CD4-positive, alpha-beta T cell treated with Interleukin-17A for 1 hour (primary cell): ENCODE measurements around the gene BTC.
"Not testable (repeated sequence)": the region's sequence is repeated elsewhere in the genome, so short reads cannot be mapped to it uniquely, and the experiment has no call there.

Source experiments
- DNase-seq: peaks from one replicate; pipeline ENCODE4 v3.0.0-alpha.2; 2020

BTC gene, protein sequence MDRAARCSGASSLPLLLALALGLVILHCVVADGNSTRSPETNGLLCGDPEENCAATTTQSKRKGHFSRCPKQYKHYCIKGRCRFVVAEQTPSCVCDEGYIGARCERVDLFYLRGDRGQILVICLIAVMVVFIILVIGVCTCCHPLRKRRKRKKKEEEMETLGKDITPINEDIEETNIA

DNA sequence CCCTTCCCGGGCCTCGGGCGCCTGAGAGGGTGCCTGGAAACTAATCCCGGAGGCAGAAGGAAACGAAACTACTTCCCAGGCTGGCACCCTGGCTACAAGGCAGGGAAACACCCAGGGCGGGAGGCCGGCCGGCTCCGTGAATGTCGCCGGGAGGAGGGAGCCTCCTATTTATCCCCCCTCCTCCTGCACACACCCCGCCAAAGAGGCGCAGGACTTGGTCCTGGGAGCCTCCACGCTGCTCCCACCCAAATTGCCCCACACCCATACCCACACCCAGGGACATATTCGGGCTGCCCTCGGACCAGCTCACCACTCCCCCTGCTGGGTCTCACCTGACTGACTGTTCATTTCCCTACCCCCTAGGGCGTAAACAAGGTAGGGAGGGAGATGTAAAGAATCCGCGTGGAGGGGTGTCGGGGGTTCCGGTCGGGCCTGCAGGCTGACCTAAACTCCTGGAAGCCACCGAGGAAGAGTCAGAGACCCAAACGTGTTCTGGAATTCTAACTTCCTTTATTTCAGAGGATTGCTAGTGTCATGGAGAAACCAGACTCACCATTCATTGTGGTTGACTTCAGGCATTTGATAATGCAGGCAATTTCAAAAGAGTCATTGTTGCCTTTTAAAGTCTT lies at the start of gene BTC:
Gene BTC (minus strand): TSS at position 142 of the 629 bp plus-strand sequence. CDS start 198 bp downstream, outside the sequence.
- no peak for DNase-seq

DNA sequence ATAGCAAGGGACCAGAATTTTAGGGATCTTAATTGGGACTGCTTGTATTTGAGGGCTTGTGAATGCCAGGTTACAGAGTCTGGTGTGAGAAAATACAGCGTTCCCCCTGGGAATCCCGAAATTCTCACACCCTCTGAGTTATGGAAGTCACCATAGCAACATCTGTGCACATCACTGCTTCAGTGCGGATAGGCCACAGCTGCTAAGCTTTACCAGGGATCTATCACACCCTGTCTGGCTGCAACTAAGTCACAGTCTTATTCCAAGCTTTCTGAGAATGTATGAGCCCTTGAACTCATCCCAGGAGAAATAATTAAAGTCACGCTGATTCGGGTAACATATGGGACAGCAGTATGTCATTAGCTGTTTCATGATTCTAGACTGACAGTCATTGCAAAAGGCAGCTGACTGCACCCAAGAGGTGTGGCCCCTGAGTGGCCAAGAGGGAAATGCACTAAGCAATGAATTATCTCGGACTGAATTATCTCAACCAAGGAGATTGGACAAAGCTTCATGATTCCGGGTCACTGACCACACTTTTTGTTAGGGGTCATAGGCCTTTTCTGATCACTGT lies 46.7 kb upstream of the BTC start:
- DNase-seq: no peak

DNA sequence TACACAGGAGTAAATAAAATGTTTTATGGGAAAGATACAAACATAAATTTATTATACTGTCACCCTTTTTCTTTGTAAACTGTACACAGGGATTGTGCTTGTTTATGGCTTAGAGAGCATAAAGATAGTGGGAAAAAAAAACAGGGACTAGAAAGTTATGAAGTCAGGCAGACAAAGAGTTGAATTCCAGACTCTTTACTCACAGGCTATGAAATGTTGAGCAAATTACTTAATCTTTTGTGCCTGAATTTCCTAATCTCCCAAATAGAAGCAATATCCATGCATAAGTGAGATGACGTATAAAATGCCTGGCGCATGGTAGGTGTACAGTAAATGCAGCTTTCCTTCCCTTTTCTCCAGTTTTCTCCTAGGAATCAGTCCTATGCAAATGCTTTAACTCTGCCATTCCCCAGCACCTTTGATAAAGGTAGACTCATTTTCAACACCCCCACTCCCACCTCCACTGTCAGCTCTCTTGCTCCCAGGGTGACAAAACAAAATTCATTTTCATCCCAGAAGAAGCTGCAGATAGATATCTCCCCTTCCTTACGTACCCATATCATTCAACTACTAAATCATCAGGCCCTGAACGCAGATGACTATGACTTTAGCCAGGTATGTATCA lies 44.5 kb upstream of the BTC start:
- DNase-seq: no peak

DNA sequence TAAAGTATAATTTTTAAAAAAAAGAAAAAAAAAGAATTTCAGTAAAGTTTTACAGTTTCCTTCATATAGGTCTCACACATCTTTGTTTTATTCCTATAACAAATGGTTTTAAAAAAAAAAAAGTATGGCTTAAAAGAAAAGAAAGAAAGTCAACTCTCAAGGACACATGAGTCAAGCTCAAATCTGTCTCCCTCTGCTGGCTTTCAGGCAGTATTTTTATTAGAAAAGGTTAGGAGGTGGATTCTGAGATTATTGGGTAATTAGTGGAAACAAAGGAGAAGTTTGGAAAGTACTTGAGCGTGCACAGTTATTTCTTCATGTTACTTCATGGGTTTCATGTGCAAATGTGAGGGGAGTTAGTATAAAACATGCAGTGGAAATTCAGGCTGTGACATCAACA lies 36.6 kb upstream of the BTC start:
- DNase-seq: no peak

DNA sequence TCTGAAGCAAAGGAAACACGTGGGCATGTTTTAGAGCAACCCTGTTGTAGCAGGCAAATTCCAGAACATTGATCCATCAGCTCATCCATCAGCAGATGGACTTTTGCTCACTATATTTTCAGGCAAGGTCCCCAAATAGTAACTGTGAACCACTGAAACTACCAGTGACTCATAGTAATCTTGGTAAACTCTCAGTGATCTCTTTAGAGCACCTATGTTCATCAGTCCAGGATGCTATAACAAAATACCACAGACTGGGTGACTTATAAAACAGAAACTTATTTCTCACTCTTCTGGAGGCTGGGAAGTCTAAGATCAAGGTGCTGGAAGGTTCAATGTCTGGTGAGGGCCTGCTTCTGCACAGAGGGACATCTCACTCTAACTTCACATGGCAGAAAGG lies 28.9 kb upstream of the BTC start:
- DNase-seq: no peak

DNA sequence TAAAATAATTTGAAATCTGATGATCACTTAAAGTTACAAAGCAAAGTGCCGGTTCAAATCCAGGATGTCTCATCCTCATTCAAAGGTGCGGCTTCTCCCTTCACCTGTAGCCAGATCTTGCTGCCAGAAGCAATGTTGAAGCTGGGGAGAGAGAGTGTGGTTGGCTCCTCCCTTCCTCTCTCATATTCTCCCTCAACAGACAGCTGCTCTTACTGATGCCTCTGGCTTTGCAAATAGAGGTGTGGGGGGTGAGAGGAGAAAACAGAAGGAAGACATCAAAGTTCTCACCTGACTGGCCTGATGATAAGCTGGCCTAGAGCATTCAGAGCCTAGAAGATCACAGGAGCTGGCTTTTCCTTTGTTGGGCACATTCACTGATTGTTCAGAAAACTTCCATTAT lies 28.3 kb upstream of the BTC start:
- DNase-seq: no peak

DNA sequence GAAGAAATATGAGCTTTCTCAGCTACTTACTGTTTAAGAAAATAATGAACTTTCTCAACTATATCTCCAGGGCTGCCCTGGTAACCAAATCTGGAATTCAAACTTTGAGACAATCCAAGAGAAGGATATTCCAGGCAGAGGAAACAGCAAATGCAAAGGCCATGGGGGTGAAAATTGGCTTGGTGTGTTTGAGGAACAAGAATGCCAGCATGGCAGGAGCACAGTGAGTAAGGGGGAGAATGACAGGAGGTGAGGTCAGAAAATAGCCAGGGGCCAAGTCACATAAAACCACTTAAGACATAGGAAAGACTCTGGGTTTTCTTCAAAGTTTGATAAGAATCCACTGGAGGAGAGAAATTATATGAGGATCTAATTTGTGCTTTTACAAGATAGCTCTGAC lies 27.2 kb upstream of the BTC start:
- DNase-seq: no peak

DNA sequence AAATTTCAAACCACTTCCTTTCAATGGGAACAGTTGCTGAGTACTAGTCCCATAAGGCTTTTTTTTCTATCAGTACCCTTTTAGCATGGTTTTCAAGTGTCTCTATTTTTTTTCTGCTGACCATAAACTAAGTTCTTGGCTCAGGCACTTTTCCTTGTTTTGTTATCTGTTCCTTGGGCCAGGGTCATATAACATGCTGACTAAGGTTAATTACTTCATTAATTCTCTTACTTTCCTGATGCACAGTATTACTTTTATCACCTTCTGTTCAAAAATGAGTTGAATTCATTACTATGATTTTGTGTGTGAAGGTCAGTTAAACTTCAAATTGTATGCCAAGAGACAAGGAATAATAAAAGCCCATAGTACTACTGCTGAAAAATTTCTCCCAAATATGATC lies 19.7 kb upstream of the BTC start:
- DNase-seq: no peak

DNA sequence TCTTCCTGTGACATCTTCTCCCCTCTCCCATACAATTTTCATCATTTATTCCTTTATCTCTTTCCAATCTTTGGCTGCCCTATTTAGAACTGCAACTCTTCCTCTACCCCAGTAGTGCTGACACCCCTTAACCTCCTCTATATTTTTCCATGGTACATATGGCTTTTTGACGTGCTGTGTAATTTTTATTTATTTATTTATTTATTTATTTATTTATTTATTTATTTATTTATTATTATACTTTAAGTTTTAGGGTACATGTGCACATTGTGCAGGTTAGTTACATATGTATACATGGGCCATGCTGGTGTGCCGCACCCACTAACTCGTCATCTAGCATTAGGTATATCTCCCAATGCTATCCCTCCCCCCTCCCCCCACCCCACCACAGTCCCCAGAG lies 17.7 kb upstream of the BTC start:
- not testable (repeated sequence) for DNase-seq

DNA sequence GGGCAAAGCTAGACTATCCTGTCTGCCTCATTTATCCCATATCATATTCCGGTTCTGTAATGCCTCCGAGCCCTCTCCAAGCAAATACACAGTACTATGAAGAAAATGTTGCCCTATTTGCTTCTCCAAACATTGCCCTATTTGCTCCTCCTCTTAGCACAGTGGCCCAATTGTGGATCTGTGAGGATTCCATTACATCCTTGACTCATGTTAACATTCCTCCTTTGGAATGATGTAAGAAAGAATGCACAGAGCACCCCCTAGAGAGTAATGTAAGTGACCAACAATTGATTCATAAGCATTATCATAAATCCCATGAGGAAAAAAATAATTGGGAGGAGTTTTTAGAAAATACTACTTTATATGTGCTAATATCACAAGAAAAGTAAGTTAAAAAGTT lies 11.3 kb upstream of the BTC start:
- no peak for DNase-seq

DNA sequence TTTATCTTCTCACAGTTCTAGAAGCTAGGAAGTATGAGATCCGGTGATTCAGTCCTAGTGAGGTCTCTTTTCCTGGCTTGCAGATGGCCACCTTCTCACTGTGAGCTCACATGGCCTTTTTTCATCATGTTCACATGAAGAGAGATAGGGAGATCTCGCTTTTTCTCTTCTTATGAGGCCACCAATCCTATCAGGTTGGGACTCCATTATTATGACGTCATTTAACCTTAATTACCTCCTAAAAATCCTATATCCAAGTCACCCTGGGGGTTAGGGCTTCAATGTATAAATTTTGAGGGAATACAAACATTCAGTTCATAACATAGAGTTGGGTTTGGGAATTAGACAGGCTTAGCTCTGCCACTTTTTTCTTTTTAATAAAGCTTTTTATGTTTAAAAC lies 6.0 kb upstream of the BTC start:
- no peak for DNase-seq

DNA sequence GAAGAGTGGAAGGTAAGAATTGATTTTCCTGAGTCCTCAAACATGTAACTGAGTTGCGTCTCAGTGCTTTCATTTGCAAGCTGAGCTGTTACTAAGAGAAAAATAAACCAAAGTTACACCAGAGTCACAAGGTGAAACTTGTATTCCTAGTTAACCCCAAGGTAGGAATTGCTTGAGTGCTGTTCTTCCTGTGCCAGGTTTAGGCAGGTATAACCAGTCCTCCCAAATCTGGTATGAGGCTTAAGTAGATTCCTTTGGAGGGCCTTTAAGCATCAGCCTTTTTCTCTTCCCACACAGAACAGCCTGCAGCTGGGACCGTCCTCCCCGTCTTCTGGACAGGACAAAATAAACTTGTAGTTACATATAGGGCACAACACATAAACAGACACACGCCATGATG lies 2.3 kb upstream of the BTC start:
- DNase-seq: no peak

DNA sequence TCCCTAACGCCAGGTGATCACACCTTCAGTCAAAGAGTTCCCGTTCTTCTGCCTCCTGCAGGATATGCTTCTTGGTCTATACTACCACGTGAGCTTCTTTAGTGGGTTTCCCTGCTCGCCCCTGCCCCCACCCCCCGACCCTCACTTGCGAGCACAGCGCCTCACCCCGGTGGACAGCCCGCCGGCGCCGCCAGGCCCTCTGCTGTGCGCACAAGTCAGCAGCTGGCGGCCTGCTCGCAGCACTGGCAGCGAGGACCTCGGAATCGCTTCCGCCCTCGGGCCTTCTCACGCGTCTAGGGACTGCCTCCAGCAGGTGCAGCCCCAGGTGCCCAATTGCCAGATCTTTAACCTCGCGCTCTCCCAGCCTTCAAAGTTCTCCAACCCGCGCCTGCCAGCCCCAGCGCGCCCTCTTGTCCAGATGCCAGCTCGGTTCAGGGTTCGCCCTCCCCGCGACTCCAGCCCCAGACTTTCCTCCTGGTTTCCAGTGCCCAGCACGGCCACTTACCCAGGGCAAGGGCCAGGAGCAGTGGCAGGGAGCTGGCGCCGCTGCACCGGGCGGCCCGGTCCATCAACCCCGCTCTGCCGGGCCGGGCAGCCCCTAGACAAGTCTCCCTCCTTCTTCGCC lies 454 bp downstream of the BTC start:
- DNase-seq: no peak

DNA sequence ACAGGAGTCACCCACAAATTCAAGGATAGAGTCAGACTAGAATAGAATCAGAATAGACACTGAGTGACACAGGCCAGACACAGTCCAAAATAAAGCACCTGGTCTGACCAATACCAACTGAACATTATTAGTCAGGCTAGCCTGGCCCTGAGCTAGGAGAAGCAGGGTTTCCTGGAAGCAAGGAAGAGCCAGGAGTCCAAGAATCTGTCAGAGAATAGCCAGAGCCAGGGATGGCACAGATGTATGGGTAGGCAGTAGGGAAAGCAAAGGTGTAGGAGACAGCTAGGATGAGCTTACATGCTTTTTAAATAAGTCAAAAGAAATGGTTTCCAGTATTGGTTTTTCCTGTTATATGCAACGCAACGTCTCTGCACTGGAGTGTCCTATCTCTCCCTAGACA lies 3.7 kb downstream of the BTC start:
- no peak for DNase-seq

DNA sequence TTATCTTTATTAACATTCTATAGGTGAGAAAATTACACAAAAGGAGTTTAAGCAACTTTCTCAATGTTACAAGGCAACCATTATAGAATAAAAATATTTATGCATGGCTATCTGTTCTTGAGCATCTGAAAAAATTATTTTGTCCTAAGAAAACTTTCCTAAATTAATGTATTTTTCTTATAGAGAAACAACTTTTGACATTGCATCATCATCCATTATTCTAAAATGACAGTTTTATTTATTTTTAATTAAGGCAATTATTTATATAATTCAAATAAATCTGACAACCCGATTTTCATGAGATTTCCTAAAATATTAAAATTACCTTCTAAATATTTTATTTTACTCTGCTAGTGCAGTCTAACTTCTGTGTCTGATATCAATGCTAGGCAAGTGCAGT lies 4.8 kb downstream of the BTC start:
- no peak for DNase-seq

DNA sequence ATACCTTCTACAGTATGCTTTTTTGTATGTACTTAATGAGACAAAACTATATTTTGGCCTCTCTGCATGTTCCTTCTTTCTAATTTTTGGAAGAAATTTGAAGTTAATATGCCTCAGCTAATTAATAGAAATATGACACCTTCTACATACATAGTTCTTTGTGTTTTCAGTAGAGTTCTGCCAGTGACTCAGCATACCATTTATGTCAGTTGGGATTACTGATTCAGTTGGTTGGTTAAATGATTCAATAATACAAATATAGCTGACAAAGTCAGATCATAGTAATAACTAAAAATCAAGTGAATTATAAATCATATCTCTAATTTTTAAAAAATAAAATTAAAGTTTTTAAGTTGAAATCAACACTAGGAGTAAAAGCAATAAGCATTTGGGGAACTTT lies 16.8 kb downstream of the BTC start:
- no peak for DNase-seq

DNA sequence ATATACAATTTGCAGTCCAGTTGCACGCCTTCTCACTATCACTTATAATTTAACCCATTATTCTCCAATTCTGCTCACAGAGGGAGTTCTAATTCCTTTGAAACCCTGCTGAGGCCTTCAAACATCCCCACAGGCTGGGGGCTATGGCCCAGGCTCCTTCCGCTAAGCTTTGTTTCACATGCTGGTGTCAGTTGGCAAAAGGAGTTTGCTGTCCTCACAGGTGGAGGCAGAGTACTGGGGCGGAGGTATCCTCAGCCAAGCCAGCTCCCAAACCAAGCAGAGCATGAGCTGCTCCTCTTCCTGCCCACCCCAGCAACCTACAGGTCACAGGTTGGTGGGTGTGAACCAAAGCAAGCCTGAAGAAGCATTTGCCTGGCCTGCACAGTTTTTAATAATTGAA lies 21.5 kb downstream of the BTC start:
- DNase-seq: no peak

DNA sequence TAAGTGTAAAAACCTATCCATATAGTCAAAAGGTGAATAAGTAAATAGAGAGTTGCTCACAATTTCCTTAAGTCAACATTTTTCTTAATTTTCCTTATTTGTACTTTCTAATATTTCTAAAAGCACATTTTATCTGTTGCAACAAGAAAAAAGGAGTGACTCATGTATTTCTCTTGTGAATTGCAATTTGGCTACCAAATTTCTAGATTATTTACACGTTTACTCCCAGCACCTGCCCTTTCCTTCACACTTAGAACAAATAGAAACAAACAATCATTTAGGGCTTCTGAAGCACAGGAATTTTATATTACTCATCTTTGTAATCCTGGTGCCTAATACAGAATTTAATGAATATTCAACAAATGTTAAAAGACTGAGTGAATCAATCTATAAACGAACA lies 22.2 kb downstream of the BTC start:
- DNase-seq: no peak

DNA sequence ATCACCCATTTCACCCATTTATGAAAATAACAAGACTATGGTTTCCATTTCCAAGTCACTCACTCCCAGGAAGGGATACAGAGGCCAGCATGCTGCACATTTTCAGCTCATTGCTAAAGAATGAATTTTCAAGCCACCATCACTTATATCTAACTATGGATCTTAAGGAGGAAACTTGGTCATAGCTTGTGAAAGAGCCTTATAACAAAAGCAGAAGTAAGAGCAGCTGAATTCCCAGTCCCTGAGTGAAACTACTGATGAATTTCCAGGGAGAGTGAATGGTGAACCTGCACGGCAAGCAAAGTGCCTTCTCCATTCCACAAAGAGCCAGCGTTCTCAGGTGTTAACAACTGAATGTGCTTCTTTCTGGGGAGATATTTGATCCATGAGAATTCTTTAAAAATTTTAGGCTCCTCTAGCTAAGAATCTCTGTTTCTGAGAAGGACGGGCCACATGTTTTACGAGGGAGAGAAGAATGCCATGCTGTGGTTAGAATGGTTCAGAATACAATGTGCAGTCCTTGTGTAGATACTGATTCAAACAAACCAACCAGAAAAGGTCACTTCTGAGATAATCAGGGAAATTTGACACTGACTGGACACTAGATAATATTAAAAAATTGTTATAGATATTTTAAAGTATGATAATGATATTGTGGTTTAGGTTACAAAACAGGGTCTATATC lies 24.0 kb downstream of the BTC start:
- no peak for DNase-seq

DNA sequence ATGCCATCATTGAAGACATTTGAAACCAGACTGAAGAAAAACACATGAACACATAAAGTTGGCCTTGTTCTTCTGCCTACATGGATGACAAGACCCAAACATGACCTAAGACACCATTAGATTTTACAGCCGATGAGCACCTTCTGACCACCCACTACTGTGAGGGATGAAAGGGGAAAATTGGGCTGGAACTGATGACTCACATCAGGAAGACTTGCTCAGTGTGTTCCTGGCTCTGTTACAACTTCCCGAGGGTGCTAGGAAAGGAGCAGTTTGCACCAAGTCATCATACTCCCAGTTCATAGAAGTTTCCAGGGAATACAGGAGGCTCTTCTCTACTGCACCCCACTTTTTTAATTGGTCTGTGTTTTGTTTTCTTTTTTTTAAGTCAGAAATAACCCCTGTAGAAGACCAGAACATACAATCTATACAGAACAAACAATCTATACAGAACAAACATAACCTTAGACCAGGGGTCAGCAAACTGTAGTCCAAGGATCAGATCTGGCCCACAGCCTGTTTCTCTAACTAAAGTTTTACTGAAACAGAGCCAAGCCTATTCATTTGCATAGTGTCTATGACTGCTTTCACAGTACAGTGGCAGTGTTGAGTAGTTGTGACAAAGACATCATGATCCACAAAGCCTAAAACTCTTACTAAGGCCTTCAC lies 25.3 kb downstream of the BTC start:
- DNase-seq: no peak

DNA sequence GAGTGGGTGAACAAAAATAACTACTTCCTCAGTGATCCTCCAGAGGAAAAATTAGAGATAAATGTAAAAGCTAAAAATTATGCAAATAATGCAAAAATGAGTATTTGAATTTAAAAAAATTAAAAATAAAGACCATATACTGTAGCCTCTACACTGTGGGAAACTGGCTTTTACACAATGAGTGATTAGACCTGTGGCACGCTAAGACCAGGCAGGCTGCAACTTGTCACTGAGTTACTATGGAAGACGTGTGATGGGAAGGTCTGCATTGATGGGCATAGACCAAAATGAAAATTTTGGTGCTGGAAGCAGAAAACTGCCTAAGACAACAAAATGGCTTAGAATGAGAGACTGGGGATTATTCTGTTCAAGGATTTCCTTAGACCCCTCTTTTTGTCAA lies 30.2 kb downstream of the BTC start:
- DNase-seq: no peak

DNA sequence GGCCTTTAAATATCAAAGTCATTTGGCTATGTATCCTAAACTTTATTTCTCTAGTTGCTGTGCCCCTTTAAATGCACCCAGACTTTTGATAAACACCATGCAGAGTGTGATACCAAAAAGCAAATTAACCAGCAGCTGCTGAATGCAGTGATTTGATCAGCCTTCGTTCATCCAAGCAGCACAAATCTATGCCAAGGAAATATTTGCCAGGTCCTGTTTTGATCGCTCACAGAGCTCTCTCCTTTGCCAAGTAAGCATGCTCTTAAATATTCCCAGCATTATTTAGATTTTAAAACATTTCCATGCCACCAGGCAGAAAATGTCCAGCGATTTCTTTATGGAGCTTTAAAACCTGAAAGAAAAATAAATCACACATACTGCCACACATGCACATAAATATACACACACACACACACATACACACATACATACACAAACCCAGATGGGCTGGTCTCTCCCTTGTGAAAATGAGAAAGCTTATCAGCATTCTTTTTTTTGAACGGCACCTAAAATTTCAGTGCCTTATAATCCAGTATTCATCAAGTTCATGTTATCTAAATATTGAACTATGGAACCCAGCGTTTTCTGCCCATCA lies 35.7 kb downstream of the BTC start:
- no peak for DNase-seq
